Muscle layer of duodenum (tissue), 2 donors: Measurements from ENCODE around the gene PRUNE1.

Source experiments
- H3K27ac ChIP-seq: one replicate; pipeline ENCODE4 v1.7.0; 2013; ENCODE audit warnings: mild to moderate bottlenecking, low read length
- H3K27me3 ChIP-seq: one replicate; pipeline ENCODE4 v1.7.0; 2013; ENCODE audit warnings: low read depth, mild to moderate bottlenecking, control low read depth, low read length
- H3K36me3 ChIP-seq, 2 donors: one replicate each; pipeline ENCODE4 v1.7.0; 2013; ENCODE audit warnings: low read length in 2 of 2, control low read depth in 1 of 2, mild to moderate bottlenecking in 1 of 2; ENCODE audit not compliant: insufficient read depth in 2 of 2, control insufficient read depth in 1 of 2
- H3K4me1 ChIP-seq, 2 donors: one replicate each; pipeline ENCODE4 v1.7.0; 2013; ENCODE audit warnings: low read length in 2 of 2, mild to moderate bottlenecking in 2 of 2, control low read depth in 1 of 2, moderate library complexity in 1 of 2; ENCODE audit not compliant: insufficient read depth in 2 of 2, control insufficient read depth in 1 of 2
- H3K4me3 ChIP-seq, 2 donors: one replicate each; pipeline ENCODE4 v1.7.0; 2013; ENCODE audit warnings: low read length in 2 of 2, low read depth in 1 of 2, mild to moderate bottlenecking in 1 of 2
- H3K9me3 ChIP-seq, 2 donors: one replicate each; pipeline ENCODE4 v1.7.0; 2013; ENCODE audit warnings: low read length in 2 of 2, control low read depth in 1 of 2, mild to moderate bottlenecking in 1 of 2; ENCODE audit not compliant: control insufficient read depth in 1 of 2
- donor health status: healthy.

PRUNE1 gene

DNA sequence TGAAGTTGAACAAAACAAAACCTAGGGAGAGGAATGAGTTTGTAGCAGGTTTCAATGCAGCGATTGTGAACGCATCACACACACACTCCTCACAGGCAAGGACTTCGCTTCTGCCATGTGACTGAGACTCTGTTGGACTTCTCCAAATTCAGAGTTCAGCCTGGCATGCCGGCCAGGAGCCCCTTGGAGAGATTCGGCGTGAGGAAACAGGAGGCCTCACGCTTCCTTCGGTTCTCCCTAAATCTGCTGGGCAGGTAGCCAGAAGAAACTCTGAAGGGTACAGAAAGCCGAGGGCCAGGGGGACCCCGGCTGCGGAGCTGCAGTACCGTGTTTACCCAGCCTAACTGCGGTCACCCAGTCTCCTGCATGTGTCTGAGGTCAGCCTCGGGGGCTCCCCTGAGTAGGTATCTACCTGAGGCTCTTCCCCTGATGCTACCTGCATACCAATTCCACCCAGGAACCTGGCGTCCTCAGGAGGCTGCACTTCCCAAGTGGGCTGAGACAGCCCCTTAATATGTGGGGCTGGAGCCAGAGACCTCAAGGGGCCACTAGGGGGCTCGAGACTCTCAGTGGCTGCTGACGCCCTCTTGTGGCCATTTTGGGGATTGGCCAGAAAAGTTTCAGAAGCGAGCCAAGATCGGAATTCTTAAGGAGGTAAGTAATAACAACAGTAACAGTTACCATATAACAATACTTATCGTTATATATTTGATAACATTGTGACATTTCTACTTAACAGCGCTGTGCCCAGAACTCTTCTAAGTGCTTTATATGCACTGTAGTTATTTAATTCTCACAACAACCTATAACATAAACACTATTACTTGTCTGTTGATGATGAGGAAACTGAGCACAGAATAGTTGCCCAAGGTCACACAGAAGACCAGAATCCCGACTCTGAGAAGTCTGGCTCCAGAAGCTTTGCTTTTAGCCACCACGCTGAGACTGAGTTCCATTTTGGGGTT lies 28.9 kb upstream of the PRUNE1 start:
- Histone ChIP-seq H3K9me3 (no peaks in the 10 kb centered on the region), H3K4me1 (peaks cover 6% of the 10 kb centered on the region in 2 donors), H3K36me3 (no peaks in the 10 kb centered on the region), H3K4me3 (peak overlapping the region; percentile 47 to 58), H3K27me3 (no peaks in the 10 kb centered on the region), H3K27ac (no peak overlapping the region)

DNA sequence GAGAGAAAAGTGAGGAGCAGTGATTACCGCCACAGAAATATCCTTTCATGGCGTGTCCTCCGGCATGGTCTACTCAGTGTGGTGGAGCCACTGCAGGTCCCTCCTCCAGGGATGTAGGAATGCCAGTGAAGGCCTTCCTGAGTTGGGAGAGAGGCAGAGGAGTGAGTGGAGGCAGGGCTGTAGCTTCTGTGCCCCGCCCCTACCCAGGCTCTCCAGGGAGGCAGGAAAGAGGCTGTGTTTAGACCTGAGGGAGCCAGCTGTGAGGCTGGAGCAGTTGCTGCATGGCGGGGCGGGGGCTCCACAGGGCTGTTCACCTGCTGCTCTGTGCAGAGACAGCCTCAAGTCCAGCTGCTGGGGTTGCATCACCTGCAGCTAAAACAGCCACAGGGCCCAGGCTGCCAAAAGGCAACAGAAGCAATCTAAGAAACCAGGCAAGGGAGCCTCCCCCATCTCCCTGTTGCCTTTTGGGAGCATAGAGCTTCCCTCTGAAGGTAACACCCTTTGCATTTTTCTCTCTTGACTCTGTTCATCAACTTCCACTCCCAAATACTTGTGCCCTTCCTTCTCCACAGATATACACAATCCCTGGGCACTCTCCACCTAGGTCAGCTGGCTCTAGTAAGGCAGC lies 27.0 kb upstream of the PRUNE1 start:
- peaks cover 6% of the 10 kb centered on the region in 2 donors for H3K4me1 ChIP-seq
- no peak overlapping the region for H3K27ac ChIP-seq
- no peak overlapping the region for H3K4me3 ChIP-seq

DNA sequence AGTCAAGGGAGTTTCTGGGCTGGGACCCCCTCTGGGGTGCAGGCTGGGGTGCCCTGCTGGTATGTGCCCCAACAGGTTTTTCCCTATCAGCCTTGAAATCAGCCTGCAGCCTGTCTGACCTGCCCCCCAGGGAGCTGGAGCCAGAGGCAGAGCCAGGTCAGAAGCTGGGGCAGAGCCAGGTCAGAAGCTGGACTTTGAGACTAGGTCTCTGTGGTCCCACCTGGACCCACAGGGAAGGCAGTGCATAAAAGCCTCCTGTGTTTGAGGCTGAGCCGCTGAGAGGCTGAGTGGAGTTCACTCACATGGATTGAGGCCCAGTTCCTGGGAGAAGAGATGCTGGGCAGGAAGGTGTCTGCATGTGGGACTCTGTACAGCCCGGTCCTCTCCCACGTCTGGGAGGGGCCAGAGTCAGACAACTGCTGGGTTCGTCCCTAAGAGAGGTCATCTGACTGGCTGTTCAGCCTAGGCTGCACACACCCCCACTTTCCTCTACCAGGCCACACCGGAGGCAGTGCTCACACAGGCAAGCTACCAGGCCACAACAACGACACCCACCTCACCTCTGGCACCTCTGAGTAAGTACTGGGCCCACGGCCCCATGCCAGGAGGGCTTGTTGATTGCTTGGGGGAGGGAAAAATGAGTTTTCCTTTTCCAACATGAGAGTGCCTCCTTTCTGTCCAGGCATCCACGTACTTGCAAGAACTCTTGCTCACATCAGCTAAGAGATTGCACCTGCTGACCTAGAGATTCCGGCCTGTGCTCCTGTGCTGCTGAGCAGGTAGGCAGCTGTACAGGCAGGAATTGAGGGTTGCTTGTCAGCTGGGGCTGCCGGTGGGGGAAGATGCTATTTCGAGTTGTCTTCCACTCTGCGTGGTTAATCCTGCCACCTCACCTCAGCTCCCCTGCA lies 26.2 kb upstream of the PRUNE1 start, which contains the start of gene ANXA9:
Gene ANXA9 (plus strand): TSS at position 488 of the 908 bp plus-strand sequence. CDS start 814 bp downstream, outside the sequence.
- Histone ChIP-seq H3K4me1 (peaks cover 6% of the 10 kb centered on the region in 2 donors), H3K27ac (no peak within 1 kb of the TSS), H3K9me3 (no peaks in the 10 kb centered on the region), H3K27me3 (no peaks in the 10 kb centered on the region), H3K4me3 (no peak within 1 kb of the TSS), H3K36me3 (no peaks in the 10 kb centered on the region)

More for the DNA sequence above, 27.0 kb upstream of the PRUNE1 start:
- no peaks in the 10 kb centered on the region for H3K36me3 ChIP-seq
- H3K9me3 ChIP-seq = no peaks in the 10 kb centered on the region
- H3K27me3 ChIP-seq = no peaks in the 10 kb centered on the region

DNA sequence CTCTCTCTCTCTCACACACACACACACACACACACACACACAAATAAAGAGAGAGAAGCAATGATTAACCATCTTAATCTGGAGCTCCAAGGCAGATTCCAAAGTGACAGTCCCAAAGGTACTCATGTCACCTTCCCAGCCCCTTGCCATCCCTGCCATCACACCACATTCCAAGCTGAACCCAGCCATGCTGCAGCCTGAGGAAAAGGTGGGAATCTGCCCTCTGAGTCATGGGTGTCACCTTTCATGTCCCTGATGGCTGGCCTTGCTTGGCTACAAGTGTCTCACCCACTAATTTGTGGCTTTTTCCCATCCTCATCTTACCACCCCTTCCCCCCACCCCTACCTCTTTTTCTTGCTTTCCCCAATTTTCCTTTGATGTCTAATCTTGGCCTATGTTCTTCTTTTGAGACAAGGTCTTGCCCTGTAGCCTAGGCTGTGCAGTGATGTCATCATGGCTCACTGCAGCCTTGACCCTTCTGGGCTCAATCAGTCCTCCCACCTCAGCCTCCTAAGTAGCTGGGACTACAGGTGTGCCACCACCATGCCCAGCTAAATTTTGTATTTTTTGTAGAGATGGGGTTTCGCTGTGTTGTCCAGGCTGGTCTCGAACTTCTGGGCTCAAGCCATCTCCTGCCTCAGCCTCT lies 22.9 kb upstream of the PRUNE1 start:
- no peak overlapping the region for H3K27ac ChIP-seq
- no peaks in the 10 kb centered on the region for H3K9me3 ChIP-seq
- no peaks in the 10 kb centered on the region for H3K4me1 ChIP-seq
- H3K36me3 ChIP-seq = no peaks in the 10 kb centered on the region
- no peak overlapping the region for H3K4me3 ChIP-seq
- no peaks in the 10 kb centered on the region for H3K27me3 ChIP-seq

DNA sequence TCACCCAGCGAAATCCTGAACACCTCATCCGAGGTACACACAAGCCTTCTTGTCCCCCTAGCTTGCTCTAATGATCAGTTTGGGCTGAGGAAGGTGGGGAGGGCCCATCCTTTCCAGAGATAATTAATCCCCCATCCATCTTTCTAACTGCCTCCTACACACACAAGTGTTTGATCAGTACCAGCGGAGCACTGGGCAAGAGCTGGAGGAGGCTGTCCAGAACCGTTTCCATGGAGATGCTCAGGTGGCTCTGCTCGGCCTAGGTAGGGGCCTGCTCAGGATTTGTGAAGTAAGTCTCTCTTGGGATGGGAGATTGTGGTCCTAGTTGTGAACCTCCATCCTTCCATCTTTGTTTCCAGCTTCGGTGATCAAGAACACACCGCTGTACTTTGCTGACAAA lies 20.3 kb upstream of the PRUNE1 start:
- no peaks in the 10 kb centered on the region for H3K4me1 ChIP-seq
- no peaks in the 10 kb centered on the region for H3K27me3 ChIP-seq
- no peak overlapping the region for H3K27ac ChIP-seq

DNA sequence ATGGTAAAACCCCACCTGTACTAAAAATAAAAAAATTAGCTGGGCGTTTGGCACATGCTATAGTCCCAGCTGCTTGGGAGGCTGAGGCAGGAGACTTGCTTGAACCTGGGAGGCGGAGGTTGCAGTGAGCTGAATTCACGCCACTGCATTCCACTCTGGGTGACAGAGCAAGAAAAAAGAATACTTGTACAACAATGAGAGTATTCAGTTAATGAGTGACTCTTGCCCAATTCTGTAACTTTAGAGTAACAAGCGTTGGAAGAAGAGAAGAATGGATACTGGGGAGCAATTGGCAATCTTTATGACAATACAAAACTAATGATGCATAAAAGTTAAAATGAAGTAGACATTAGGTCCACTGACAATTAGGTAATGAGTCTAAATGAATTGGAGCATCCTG lies 15.6 kb upstream of the PRUNE1 start:
- H3K27ac ChIP-seq = no peak overlapping the region
- peaks cover 4 to 5% of the 10 kb centered on the region in 2 donors for H3K4me1 ChIP-seq
- H3K9me3 ChIP-seq = no peaks in the 10 kb centered on the region
- H3K36me3 ChIP-seq = peaks cover 5 to 12% of the 10 kb centered on the region in 2 donors
- no peak overlapping the region for H3K4me3 ChIP-seq
- H3K27me3 ChIP-seq = no peaks in the 10 kb centered on the region

More for the DNA sequence above, 20.3 kb upstream of the PRUNE1 start:
- Histone ChIP-seq H3K9me3 (no peaks in the 10 kb centered on the region), H3K4me3 (no peak overlapping the region), H3K36me3 (no peaks in the 10 kb centered on the region)

DNA sequence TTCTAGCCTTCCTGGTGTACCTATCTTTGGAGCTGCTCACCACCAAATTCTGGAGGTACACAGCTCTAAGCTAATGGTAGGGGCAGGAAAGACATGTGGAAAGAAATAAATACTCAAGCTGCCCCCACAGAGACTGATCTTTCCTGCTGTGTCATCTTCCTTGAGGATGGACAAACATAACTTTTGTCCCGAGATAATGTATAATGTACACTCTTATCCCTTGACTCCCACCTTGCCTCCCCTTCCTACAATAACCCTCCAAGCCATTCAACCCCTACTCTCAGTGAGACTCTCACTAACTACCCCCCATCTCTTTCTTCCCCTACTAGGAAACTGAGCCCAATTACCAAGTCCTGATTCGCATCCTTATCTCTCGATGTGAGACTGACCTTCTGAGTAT lies 14.0 kb upstream of the PRUNE1 start:
- Histone ChIP-seq H3K4me1 (peaks cover 4 to 5% of the 10 kb centered on the region in 2 donors), H3K27me3 (no peaks in the 10 kb centered on the region), H3K9me3 (no peaks in the 10 kb centered on the region), H3K27ac (no peak overlapping the region), H3K36me3 (peaks cover 15 to 26% of the 10 kb centered on the region in 2 donors), H3K4me3 (no peak overlapping the region)

DNA sequence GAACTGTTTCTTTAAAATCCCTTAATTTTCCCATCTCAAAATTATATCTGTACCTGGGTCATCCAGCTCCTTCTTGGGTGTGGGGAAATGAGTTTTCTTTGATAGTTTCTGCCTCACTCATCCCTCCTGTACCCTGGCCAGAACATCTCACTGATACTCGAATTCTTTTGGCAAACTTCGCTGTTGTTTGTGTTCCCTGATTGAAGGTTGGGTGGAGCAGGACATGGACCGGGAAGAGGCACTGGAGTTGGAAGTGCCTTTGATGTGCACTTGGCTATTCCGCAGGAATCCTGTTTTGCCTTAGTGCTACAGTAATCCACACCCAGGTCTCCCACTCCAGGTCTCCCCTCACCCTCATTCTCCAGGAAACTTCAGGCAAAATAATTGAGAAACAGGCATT lies 12.8 kb upstream of the PRUNE1 start:
- no peaks in the 10 kb centered on the region for H3K27me3 ChIP-seq
- peaks cover 4 to 5% of the 10 kb centered on the region in 2 donors for H3K4me1 ChIP-seq
- H3K4me3 ChIP-seq = no peak overlapping the region
- no peak overlapping the region for H3K27ac ChIP-seq
- peaks cover 19 to 37% of the 10 kb centered on the region in 2 donors for H3K36me3 ChIP-seq
- no peaks in the 10 kb centered on the region for H3K9me3 ChIP-seq

DNA sequence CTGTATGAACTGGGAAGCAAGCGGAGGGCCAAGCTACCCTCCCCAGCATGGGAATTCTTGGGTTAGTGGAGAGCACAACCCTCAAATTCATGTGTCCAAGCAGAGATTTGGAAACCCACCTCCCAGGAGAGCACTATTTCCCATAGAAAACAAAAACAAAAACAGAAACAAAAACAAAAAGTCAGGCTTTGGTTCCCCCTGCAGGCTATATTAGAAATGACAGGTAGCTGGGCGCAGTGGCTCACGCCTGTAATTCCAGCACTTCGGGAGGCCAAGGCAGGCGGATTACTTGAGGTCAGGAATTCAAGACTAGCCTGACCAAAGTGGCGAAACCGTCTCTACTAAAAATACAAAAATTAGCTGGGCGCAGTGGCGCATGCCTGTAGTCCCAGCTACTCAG lies 12.4 kb upstream of the PRUNE1 start:
- Histone ChIP-seq H3K9me3 (no peaks in the 10 kb centered on the region), H3K4me1 (peaks cover 4 to 5% of the 10 kb centered on the region in 2 donors), H3K27me3 (no peaks in the 10 kb centered on the region), H3K27ac (no peak overlapping the region), H3K4me3 (no peak overlapping the region), H3K36me3 (peaks cover 19 to 41% of the 10 kb centered on the region in 2 donors)

DNA sequence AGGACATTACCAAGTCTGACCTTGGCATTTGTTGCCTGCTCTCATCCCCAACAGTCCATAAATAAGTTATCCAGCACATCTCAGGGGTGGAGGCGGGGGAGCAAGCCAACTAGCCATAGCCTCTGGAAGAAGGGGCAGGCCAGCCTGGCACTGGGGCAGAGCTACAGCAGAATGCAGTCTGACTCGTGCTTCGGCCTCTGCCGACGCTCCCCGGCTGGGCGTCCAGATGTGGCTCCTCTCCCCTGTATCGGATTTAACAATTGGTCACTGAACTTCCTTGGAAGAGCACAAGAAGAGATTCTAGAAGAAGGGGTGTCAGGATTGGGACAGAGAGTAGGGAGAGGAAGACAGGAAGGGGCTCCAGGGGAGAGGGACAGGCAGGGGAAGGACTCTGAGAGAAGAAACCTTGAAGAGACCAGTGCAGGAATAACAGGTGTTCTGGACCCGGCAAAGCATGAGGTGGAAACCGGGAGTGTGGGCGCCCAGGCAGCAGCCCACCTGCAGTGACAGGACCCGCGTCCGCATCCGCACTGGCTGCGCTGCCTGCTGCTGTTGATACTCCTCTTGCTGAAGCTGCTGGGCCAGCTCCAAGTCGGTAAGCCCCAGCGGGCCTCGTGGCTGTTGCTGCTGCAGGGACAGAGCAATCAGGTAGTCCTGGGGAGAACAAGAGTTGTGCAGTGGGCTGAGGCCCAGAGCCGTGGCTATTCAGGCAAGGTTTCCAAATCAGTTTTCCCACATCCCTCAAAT lies 10.9 kb upstream of the PRUNE1 start:
- no peaks in the 10 kb centered on the region for H3K9me3 ChIP-seq
- H3K4me3 ChIP-seq = no peak overlapping the region
- no peaks in the 10 kb centered on the region for H3K27me3 ChIP-seq
- H3K27ac ChIP-seq = no peak overlapping the region
- H3K4me1 ChIP-seq = peaks cover 5 to 7% of the 10 kb centered on the region in 2 donors
- peaks cover 27 to 52% of the 10 kb centered on the region in 2 donors for H3K36me3 ChIP-seq
